RWPE1 (cell line): ENCODE data around the gene KIR3DL1.

Experiments used
- CTCF ChIA-PET: fragments of 350-600 bp; sonication (Branson Sonifier 250); formaldehyde crosslinking; extraction: SDS; loops from one replicate; lab custom pipeline; 2021; lab: Yijun Ruan, JAX
- POLR2A ChIA-PET: fragments of 400-600 bp; formaldehyde crosslinking; extraction: SDS; loops from one replicate; lab custom pipeline; 2020; ENCODE audit warnings: antibody characterized with exemption; ENCODE audit not compliant: low non-redundant PET; lab: Yijun Ruan, JAX
- DNase-seq: peaks from one replicate; pipeline ENCODE4 v3.0.0; 2012; ENCODE audit warnings: low spot score
- H3K27ac ChIP-seq: fragments of 450-650 bp; 2 replicates; pipeline ENCODE4 v1.5.1; 2017
- CTCF ChIP-seq: fragments of 450-650 bp; conservative IDR thresholded peaks from 2 replicates; pipeline ENCODE4 v1.5.1; 2017; ENCODE audit warnings: low read depth, mild to moderate bottlenecking

Gene KIR3DL1

GRCh38 chr19:54790711-54791110 is 25.6 kb upstream of the KIR3DL1 start:
- no peak overlapping the region for H3K27ac ChIP-seq
- ChIA-PET POLR2A (no interaction called here), CTCF (no interaction called here)
- TF ChIP-seq CTCF, result no peak
- DNase-seq, result no peak

DNA sequence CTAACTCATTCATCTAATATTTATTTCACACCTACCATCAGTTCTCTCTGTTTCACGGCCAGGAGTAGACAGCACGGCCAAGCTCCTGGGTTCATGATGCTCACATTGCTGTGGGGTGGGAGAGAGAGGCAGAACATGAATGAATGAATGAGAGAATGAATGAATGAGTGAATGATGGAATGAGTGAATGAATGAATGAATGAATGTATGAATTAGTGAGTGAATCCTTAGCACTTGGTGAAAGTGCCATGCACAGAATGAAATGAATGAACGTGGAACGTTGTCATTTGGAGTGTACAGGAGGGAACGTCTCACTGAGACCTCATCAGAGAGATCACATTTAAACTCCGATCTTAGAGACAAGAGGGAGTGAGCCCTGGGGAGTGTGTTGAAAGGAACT is 24.8 kb upstream of the KIR3DL1 start:
- no peak for TF ChIP-seq CTCF
- ChIA-PET CTCF (no interaction called here), POLR2A (no interaction called here)
- H3K27ac ChIP-seq, result no peak overlapping the region
- no peak for DNase-seq

DNA sequence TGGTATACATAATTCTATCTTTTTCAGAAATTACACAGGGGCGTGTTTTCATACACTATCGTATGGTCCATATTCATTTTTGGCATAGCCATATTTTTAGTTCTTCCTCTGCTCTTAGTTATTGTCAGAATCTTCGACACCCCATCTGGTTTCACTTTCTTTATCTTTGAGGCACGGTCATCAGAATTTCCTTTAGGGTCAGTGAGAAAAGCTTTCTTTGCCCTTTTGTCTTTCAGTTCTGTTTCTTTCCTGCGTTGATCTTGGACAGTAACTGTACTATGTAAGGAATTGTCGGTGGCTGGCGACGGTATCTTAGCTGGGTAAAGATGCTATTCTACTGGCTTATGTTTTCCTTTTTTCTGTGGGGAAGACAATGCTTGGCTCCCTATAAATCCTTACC is 23.5 kb upstream of the KIR3DL1 start:
- no peak overlapping the region for H3K27ac ChIP-seq
- no peak for TF ChIP-seq CTCF
- ChIA-PET POLR2A (no interaction called here), CTCF (no interaction called here)
- no peak for DNase-seq

DNA sequence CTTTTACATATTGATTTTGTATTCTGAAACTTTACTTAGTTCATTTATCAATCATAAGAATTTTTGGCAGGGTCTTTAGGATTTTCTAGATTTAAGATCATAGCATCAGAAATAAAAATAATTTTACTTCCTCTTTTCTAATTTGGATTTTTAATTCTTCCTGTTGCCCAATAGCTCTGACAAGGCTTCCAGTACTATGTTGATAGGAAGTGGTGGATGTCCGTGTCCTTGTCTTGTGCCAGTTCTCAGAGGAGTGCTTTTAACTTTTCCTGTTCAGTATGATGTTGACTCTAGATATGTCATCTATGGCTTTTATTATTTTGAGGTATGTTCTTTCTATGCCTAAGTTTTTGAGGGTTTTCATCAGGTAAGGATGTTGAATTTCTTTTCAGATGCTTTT is 20.5 kb upstream of the KIR3DL1 start:
- TF ChIP-seq CTCF, result no peak
- no peak overlapping the region for H3K27ac ChIP-seq
- CTCF ChIA-PET, result no interaction called here
- no peak for DNase-seq
- POLR2A ChIA-PET, result no interaction called here

DNA sequence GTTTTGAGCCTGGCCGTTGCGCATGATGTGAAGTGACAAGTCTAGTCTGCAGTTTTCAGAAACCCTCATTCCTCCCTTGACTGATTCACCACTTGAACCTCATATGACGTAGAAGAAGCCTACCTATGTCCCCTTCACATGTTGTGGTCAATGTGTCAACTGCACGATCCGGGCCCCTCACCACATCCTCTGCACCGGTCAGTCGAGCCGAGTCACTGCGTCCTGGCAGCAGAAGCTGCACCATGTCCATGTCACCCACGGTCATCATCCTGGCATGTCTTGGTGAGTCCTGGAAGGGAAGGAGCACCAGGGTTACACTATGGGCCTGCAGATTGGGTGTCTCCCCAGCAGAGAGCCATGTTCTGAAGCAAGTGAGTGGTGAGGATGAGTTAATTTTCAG is 12.9 kb upstream of the KIR3DL1 start, which contains the start of gene KIR2DL4:
Gene KIR2DL4 (plus strand): TSS at position 201 of the 400 bp plus-strand sequence. CDS start 42 bp downstream, at position 243.
- no peak for DNase-seq
- ChIA-PET CTCF (no interaction called here), POLR2A (no interaction called here)
- no peak for TF ChIP-seq CTCF
- no peak within 1 kb of the TSS for H3K27ac ChIP-seq

GRCh38 chr19:54804101-54804500 is 12.2 kb upstream of the KIR3DL1 start:
- no peak for DNase-seq
- CTCF ChIA-PET, result no interaction called here
- POLR2A ChIA-PET, result no interaction called here
- no peak overlapping the region for H3K27ac ChIP-seq
- no peak for TF ChIP-seq CTCF

DNA sequence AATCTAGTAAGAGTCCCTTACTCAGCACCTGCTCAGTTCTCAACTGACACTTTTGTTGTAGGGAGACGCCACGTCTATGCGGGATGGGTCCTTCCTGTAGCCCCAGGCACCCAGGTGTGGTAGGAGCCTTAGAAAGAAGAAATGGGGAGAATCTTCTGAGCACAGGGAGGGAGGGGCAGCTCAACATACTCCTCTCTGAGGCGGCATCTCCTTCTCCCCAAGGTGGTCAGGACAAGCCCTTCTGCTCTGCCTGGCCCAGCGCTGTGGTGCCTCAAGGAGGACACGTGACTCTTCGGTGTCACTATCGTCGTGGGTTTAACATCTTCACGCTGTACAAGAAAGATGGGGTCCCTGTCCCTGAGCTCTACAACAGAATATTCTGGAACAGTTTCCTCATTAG is 11.7 kb upstream of the KIR3DL1 start:
- DNase-seq, result no peak
- H3K27ac ChIP-seq, result no peak overlapping the region
- CTCF ChIA-PET, result no interaction called here
- POLR2A ChIA-PET, result no interaction called here
- TF ChIP-seq CTCF, result no peak
